HCT116 (cell line): ENCODE data around the gene ANXA5. TPM values are rescaled to one million over a fixed set of nuclear protein-coding genes. Genes with fewer than 3 reads are reported as not detected.

Source experiments
- ATAC-seq: fragments of 200-7000 bp; cut with Tn5 transposase; 2 replicates; pipeline ENCODE4 v1.9.1; 2020; ENCODE audit warnings: mild to moderate bottlenecking, moderate library complexity
- BruUV-seq: library from RNA; stranded (reverse); fragments of 400-500 nt; replicated peaks from 2 replicates; lab custom pipeline; 2021; lab: Mats Ljungman, UMichigan
- CTCF ChIA-PET: fragments of 300-600 bp; sonication (Branson Sonifier 250); formaldehyde crosslinking; loops from one replicate; lab custom pipeline; 2021; ENCODE audit warnings: antibody characterized with exemption; lab: Charles Lee
- POLR2A ChIA-PET: fragments of 300-600, 350-600 bp; sonication (Branson Sonifier 250); formaldehyde crosslinking; loops from one replicate; lab custom pipeline; 2021; ENCODE audit warnings: antibody characterized with exemption; lab: Charles Lee
- RAD21 ChIA-PET, 2 experiments: fragments of 300-600 bp; sonication (Branson Sonifier 250); formaldehyde crosslinking; loops; one replicate each; lab custom pipeline; 2023; ENCODE audit warnings: low total read pairs in 2 of 2; ENCODE audit not compliant: uncharacterized antibody in 2 of 2, unreplicated experiment in 2 of 2, low non-redundant PET in 1 of 2; lab: Charles Lee
- DNase-seq: peaks from one replicate; pipeline ENCODE4 v3.0.0-alpha.2; 2010; ENCODE audit warnings: low read depth, low spot score
- H2AFZ ChIP-seq: fragments of 200-600 bp; shearing (Covaris generic), sonication (generic); 2 replicates; pipeline ENCODE4 v1.6.1; 2017; ENCODE audit warnings: low read depth, mixed run types, mixed read lengths, antibody characterized with exemption, low read length; ENCODE audit not compliant: poor library complexity, severe bottlenecking
- H3K27ac ChIP-seq: 2 replicates; pipeline ENCODE4 v1.5.1; 2012; ENCODE audit warnings: low read depth, low read length
- H3K27me3 ChIP-seq: fragments of 200-600 bp; sonication (generic); 2 replicates; pipeline ENCODE4 v1.6.1; 2016; ENCODE audit warnings: mixed run types, low read length, mixed read lengths; ENCODE audit not compliant: insufficient read depth
- H3K36me3 ChIP-seq, 2 experiments: fragments of 200-500 bp in 1 of 2; fragments of 200-600 bp in 1 of 2; sonication (Bioruptor generic) in 1 of 2; sonication (generic) in 1 of 2; 2 replicates each; pipeline versions ENCODE4 v1.5.1 to v1.6.1; 2014 to 2016; ENCODE audit warnings: low read length in 2 of 2, inconsistent platforms in 1 of 2, mixed read lengths in 1 of 2, mixed run types in 1 of 2; ENCODE audit not compliant: insufficient read depth in 2 of 2, control insufficient read depth in 1 of 2
- H3K4me1 ChIP-seq, 2 experiments: fragments of 200-600 bp in 1 of 2; sonication (generic) in 1 of 2; 2 replicates each; pipeline versions ENCODE4 v1.5.1 to v1.6.1; 2012 to 2017; ENCODE audit warnings: low read length in 2 of 2, inconsistent platforms in 1 of 2, mild to moderate bottlenecking in 1 of 2, mixed read lengths in 1 of 2, mixed run types in 1 of 2, moderate library complexity in 1 of 2; ENCODE audit not compliant: insufficient read depth in 2 of 2, control insufficient read depth in 1 of 2
- H3K4me2 ChIP-seq: fragments of 200-600 bp; sonication (generic); 2 replicates; pipeline ENCODE4 v1.6.1; 2017; ENCODE audit warnings: mixed run types, low read length, mixed read lengths
- H3K4me3 ChIP-seq, 2 experiments: fragments of 200-600 bp in 1 of 2; sonication (generic) in 1 of 2; replicated peaks in 1 of 2; 2 replicates each; pipeline ENCODE4 v1.5.1; 2011 to 2016; ENCODE audit warnings: low read length in 2 of 2, control low read depth in 1 of 2, low read depth in 1 of 2, mild to moderate bottlenecking in 1 of 2, mixed read lengths in 1 of 2, mixed run types in 1 of 2
- H3K79me2 ChIP-seq: fragments of 200-600 bp; sonication (generic); 2 replicates; pipeline ENCODE4 v1.6.1; 2017; ENCODE audit warnings: mild to moderate bottlenecking, mixed run types, low read length, moderate library complexity, mixed read lengths; ENCODE audit not compliant: insufficient read depth
- H3K9ac ChIP-seq: fragments of 200-600 bp; sonication (generic); 2 replicates; pipeline ENCODE4 v1.6.1; 2016; ENCODE audit warnings: low read length, mixed read lengths
- H3K9me2 ChIP-seq: fragments of 200-600 bp; sonication (generic), shearing (Covaris generic); 2 replicates; pipeline ENCODE4 v1.6.1; 2017; ENCODE audit warnings: mixed run types, mild to moderate bottlenecking, moderate library complexity; ENCODE audit not compliant: insufficient read depth
- H3K9me3 ChIP-seq, 2 experiments: fragments of 200-500 bp in 1 of 2; fragments of 200-600 bp in 1 of 2; sonication (Bioruptor generic) in 1 of 2; sonication (generic) in 1 of 2; 2 replicates each; pipeline ENCODE4 v1.6.1; 2014 to 2017; ENCODE audit warnings: low read length in 2 of 2, mixed read lengths in 2 of 2, inconsistent platforms in 1 of 2, low read depth in 1 of 2, mild to moderate bottlenecking in 1 of 2, mixed run types in 1 of 2, moderate library complexity in 1 of 2; ENCODE audit not compliant: control insufficient read depth in 1 of 2, insufficient read depth in 1 of 2
- H4K20me1 ChIP-seq: fragments of 200-600 bp; sonication (generic), shearing (Covaris generic); 2 replicates; pipeline ENCODE4 v1.6.1; 2017; ENCODE audit warnings: mixed run types, mild to moderate bottlenecking, moderate library complexity; ENCODE audit not compliant: insufficient read depth
- ATF3 ChIP-seq: IDR thresholded peaks from 2 replicates; pipeline ENCODE4 v1.6.1; 2012
- CEBPB ChIP-seq: IDR thresholded peaks from 2 replicates; pipeline ENCODE4 v1.6.1; 2012; ENCODE audit warnings: low read depth
- ELF1 ChIP-seq: IDR thresholded peaks from 2 replicates; pipeline ENCODE4 v1.6.1; 2012; ENCODE audit warnings: low read depth, borderline replicate concordance
- EZH2 ChIP-seq: fragments of 200-600 bp; sonication (generic); IDR thresholded peaks from 2 replicates; pipeline ENCODE4 v1.6.1; 2017; ENCODE audit warnings: antibody characterized with exemption, mixed run types
- JUND ChIP-seq: IDR thresholded peaks from 2 replicates; pipeline ENCODE4 v1.6.1; 2012
- MAX ChIP-seq: IDR thresholded peaks from 2 replicates; pipeline ENCODE4 v1.6.1; 2012
- POLR2AphosphoS5 ChIP-seq: IDR thresholded peaks from 2 replicates; pipeline ENCODE4 v1.6.1; 2011; ENCODE audit warnings: mild to moderate bottlenecking, low read depth, low read length, moderate library complexity
- REST ChIP-seq: IDR thresholded peaks from 2 replicates; pipeline ENCODE4 v1.6.1; 2012; ENCODE audit warnings: low read depth
- SIN3A ChIP-seq: IDR thresholded peaks from 2 replicates; pipeline ENCODE4 v1.6.1; 2012; ENCODE audit warnings: low read depth
- SRF ChIP-seq: IDR thresholded peaks from 2 replicates; pipeline ENCODE4 v1.6.1; 2012; ENCODE audit warnings: low read depth
- TCF7L2 ChIP-seq: IDR thresholded peaks from 2 replicates; pipeline ENCODE4 v1.7.0; 2011; ENCODE audit warnings: borderline replicate concordance, inconsistent platforms; ENCODE audit not compliant: insufficient read depth, insufficient read length; ENCODE audit errors: extremely low read depth
- YY1 ChIP-seq: IDR thresholded peaks from 2 replicates; pipeline ENCODE4 v1.6.1; 2011; ENCODE audit warnings: low read length, low read depth, moderate library complexity, mild to moderate bottlenecking; ENCODE audit not compliant: insufficient replicate concordance; ENCODE audit errors: extremely low read depth
- ZBTB33 ChIP-seq: IDR thresholded peaks from 2 replicates; pipeline ENCODE4 v1.6.1; 2011; ENCODE audit warnings: mild to moderate bottlenecking, low read length, moderate library complexity; ENCODE audit not compliant: insufficient replicate concordance; ENCODE audit errors: extremely low read depth
- ZFX ChIP-seq: fragments of 450-650 bp; IDR thresholded peaks from 2 replicates; pipeline ENCODE4 v1.6.1; 2017
- intact Hi-C: fragments of 100-400 bp; cut with micrococcal nuclease; formaldehyde crosslinking; loops from 2 replicates; pipeline ENCODE4 v1.10.0; 2022
- total RNA-seq: library from RNA; stranded (reverse); gene quantifications from one replicate; pipeline ENCODE4 v1.2.1, GENCODE V29; 2021; ENCODE audit not compliant: unreplicated experiment

The ANXA5 gene
- total RNA-seq, 1 experiment from 2014 or later = 186 TPM

- ChIA-PET RAD21 (no interaction called here), CTCF (no interaction called here), POLR2A (interaction anchor here (0.6 to 2.0 kb wide), 4 partner anchors 10 to 39 kb away, joined by 3 to 14 read pairs (median 5); no protein-coding TSS in a partner anchor)
- no TSS peak for BruUV-seq
- no peak for DNase-seq
- no peak for ATAC-seq
- Histone ChIP-seq H3K4me3 (peak overlapping the region; percentile 71 to 94), H3K27me3 (no peaks in the 10 kb centered on the region), H3K9me3 (no peaks in the 10 kb centered on the region), H4K20me1 (no peaks in the 10 kb centered on the region), H3K9me2 (no peaks in the 10 kb centered on the region), H3K79me2 (peaks cover 34% of the 10 kb centered on the region), H2AFZ (peak overlapping the region; percentile 74), H3K36me3 (0 out of 4 replicates have a peak, but pooled peaks cover 2 to 7% of the 10 kb centered on the region in 2 experiments), H3K9ac (peak overlapping the region; percentile 61), H3K4me1 (peaks cover 10 to 29% of the 10 kb centered on the region in 2 experiments; a peak in 3 of 4 replicates), H3K27ac (0 out of 2 replicates have a peak overlapping the region, but pooled peaks have one; percentile 55), H3K4me2 (peak overlapping the region; percentile 97)
- no peak for TF ChIP-seq EZH2
- TF ChIP-seq MAX = no peak
- TF ChIP-seq REST = no peak
- no peak for TF ChIP-seq CEBPB
- TF ChIP-seq ATF3 = no peak
- TF ChIP-seq SRF = no peak
- TF ChIP-seq YY1 = no peak
- TF ChIP-seq ZFX = no peak
- no peak for TF ChIP-seq POLR2AphosphoS5
- no peak for TF ChIP-seq SIN3A
- TF ChIP-seq ZBTB33 = no peak
- no peak for TF ChIP-seq JUND
- no peak for TF ChIP-seq ELF1
- TF ChIP-seq TCF7L2 = no peak
- intact Hi-C loops = no loop called here
Measured at GRCh38 chr4:121697564-121697963, 784 bp upstream of the ANXA5 start.
